Cardiac ventricle fibroblast (primary cell): ENCODE results near the gene LPIN2. TPM values are rescaled to one million over a fixed set of nuclear protein-coding genes. Genes with fewer than 3 reads are reported as not detected.

Experiments used
- total RNA-seq: library from RNA; depleted of rRNA; stranded (reverse); fragments of >200 nt; gene quantifications from 2 replicates; pipeline ENCODE4 v1.2.3, GENCODE V29; 2015

The LPIN2 gene, protein sequence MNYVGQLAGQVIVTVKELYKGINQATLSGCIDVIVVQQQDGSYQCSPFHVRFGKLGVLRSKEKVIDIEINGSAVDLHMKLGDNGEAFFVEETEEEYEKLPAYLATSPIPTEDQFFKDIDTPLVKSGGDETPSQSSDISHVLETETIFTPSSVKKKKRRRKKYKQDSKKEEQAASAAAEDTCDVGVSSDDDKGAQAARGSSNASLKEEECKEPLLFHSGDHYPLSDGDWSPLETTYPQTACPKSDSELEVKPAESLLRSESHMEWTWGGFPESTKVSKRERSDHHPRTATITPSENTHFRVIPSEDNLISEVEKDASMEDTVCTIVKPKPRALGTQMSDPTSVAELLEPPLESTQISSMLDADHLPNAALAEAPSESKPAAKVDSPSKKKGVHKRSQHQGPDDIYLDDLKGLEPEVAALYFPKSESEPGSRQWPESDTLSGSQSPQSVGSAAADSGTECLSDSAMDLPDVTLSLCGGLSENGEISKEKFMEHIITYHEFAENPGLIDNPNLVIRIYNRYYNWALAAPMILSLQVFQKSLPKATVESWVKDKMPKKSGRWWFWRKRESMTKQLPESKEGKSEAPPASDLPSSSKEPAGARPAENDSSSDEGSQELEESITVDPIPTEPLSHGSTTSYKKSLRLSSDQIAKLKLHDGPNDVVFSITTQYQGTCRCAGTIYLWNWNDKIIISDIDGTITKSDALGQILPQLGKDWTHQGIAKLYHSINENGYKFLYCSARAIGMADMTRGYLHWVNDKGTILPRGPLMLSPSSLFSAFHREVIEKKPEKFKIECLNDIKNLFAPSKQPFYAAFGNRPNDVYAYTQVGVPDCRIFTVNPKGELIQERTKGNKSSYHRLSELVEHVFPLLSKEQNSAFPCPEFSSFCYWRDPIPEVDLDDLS
- total RNA-seq, result 25.6 and 26.3 TPM in 2 replicates

GRCh38 chr18:3013024-3013804 is at the start of gene LPIN2:
Gene LPIN2, minus strand, starts transcription at chr18:3013144. Its CDS starts 52,304 bp downstream, at chr18:2960840.

Other genes with a start within 250 kb of the LPIN2 start
- gene EMILIN2, start 166.1 kb downstream of the LPIN2 start, total RNA-seq, result 16.3 and 20.6 TPM in 2 replicates
- 0.56 and 0.73 TPM in 2 replicates for gene MYOM1, start 206.8 kb upstream of the LPIN2 start, total RNA-seq
- 370 and 414 TPM in 2 replicates for gene MYL12A, start 234.7 kb upstream of the LPIN2 start, total RNA-seq
- 201 and 208 TPM in 2 replicates for gene MYL12B, start 249.0 kb upstream of the LPIN2 start, total RNA-seq